Hematopoietic multipotent progenitor cell treated with erythropoietin and hydrocortisone succinate and interleukin-3 and kit ligand, for 8 days (in vitro differentiated cells): Measurements from ENCODE around the gene GYPC.
"Not testable (repeated sequence)": the region's sequence is repeated elsewhere in the genome, so short reads cannot be mapped to it uniquely, and the experiment has no call there.

Experiments
- DNase-seq: peaks from one replicate; pipeline ENCODE4 v3.0.0-alpha.2; 2015

GYPC gene

DNA sequence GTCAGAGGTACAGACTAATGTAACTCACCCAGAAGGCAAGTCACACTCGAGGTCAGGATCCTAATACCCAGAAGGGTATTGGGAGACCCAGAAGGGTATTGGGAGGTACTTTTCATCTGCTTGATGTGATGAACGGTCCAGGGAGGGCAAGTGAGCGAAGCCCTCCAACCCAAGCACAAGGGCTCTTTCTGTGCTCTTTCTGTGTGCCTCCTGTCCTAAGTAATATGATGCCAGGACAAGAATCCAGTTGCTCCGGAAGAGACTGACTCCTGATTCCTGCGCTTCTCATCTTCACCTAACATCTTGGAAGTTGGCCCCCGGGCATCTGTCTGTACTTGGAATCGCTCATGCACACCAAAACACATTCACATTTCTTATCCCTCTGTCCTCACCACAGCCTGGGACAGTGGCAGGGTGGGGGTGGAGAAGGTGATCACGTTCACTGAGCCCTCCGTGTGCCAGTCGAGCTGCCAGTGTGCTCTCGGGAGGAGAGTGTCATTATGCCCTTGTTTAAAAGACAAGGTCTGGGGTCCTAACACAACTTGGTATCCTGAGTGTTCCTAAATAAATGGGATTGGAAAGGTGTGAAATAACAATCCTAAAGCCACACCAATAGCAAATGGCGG is 17.1 kb downstream of the GYPC start:
- DNase-seq: peak; percentile 47

GRCh38 chr2:126674075-126674744 is 18.3 kb downstream of the GYPC start:
- DNase-seq: peak; percentile 99

GRCh38 chr2:126675637-126676036 is 19.7 kb downstream of the GYPC start:
- no peak for DNase-seq

GRCh38 chr2:126676221-126677175 is 20.5 kb downstream of the GYPC start:
- DNase-seq: peak; percentile 92

GRCh38 chr2:126677176-126677538 is 21.2 kb downstream of the GYPC start:
- no peak for DNase-seq

GRCh38 chr2:126678269-126679065 is 22.5 kb downstream of the GYPC start:
- DNase-seq: no peak

GRCh38 chr2:126679094-126679713 is 23.2 kb downstream of the GYPC start:
- no peak for DNase-seq

DNA sequence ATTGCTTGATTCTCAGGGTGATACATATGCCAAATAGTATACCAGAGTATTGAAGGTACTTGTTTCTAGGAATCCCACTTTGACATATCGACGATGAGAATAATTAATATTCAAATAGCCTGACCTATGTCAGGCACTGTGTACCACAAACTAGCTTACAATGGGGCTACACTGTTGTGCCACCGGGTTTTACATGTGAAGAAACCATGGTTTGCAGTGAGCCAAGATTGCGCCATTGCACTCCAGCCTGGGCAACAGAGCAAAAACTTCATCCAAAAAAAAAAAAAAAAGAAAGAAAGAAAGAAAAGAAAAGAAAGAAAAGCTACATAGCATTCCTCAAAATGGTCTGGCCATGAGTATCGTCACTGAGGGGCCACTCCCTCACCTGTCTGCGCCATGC is 25.5 kb downstream of the GYPC start:
- DNase-seq: no peak

- DNase-seq: no peak
Observed at GRCh38 chr2:126685629-126686028, 29.7 kb downstream of the GYPC start.

- DNase-seq: no peak
Observed at GRCh38 chr2:126686286-126686685, 30.3 kb downstream of the GYPC start.

DNA sequence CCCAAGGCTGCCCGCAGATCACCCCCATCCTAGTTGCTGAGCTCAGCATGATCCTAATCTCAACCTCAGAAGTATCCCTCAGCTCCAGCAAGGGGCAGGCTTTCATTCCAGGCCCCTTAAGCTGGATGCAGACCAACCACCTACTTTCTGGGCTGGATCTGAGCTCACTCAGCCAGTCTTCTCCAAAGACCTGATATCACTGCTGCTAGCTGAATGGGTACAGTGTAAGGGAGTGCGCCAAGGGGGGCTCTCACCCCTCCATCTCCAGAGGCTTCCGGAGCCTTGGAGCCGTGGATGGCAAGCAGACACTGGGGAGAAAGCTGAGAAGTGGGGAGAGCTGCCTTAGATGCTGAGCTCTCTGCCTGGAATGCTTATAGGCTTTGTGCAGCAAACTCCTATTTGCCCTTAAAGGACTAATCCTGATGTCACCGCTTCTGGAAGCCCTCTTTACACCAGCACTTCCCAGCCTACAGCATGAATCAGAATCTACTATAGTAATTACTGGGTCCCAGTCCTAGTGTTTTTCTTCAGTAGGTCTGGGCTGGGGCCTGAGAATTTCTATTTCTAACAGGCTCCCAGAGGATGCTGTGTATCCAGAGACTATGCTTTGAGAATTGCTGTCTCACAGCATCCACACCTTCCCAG is 31.0 kb downstream of the GYPC start:
- DNase-seq: no peak

GRCh38 chr2:126687503-126687902 is 31.5 kb downstream of the GYPC start:
- no peak for DNase-seq

- not testable (repeated sequence) for DNase-seq
Observed at GRCh38 chr2:126688594-126688993, 32.6 kb downstream of the GYPC start.

- DNase-seq: not testable (repeated sequence)
Observed at GRCh38 chr2:126692241-126692640, 36.3 kb downstream of the GYPC start.

- not testable (repeated sequence) for DNase-seq
Observed at GRCh38 chr2:126692934-126693592, 37.1 kb downstream of the GYPC start.

DNA sequence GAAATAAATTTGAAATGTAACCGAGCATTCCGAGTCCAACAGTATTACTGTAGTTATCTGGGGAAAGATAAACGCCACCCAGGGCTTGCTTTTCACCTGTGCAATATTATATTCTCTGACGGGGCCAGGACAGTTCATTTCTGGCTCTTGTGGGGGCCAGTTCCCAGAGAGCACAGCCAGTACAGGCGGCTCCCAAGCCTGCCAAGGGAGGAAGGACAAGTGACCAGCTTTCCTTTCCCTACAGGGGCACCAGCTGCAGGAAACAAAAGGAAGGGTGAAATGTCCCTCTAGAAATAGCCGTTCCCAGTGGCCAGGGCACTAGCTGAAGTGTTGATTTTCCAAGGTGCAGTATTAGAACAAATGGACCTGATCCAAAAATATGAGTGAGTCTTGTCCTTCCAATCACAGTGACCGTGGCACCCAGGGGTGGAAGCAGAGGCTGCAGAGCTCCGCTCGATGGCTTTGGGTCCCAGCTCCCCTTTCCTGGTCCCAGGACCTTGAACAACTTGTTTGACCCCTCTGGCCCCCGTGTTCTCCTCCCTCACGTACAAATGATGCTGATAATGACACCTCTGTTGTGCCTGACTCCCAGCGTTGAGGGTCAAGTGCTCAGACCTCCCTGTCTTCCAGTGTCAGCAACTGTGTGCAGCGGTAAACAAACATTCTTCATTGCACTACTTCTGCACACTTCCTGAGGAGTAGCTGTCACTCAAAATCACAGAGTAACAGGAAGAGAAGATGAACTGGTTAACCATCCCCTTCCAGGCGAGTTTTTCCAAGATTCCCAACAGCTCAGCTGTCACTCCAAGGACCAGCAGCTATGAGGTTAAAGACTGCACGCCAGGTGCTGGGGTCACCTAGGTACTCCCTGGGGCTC is 40.9 kb downstream of the GYPC start:
- DNase-seq: no peak

GRCh38 chr2:126698376-126698775 is 42.4 kb downstream of the GYPC start:
- DNase-seq: no peak

- peak; percentile 48 for DNase-seq
Observed at GRCh38 chr2:126699018-126699417, 43.1 kb downstream of the GYPC start.

DNA sequence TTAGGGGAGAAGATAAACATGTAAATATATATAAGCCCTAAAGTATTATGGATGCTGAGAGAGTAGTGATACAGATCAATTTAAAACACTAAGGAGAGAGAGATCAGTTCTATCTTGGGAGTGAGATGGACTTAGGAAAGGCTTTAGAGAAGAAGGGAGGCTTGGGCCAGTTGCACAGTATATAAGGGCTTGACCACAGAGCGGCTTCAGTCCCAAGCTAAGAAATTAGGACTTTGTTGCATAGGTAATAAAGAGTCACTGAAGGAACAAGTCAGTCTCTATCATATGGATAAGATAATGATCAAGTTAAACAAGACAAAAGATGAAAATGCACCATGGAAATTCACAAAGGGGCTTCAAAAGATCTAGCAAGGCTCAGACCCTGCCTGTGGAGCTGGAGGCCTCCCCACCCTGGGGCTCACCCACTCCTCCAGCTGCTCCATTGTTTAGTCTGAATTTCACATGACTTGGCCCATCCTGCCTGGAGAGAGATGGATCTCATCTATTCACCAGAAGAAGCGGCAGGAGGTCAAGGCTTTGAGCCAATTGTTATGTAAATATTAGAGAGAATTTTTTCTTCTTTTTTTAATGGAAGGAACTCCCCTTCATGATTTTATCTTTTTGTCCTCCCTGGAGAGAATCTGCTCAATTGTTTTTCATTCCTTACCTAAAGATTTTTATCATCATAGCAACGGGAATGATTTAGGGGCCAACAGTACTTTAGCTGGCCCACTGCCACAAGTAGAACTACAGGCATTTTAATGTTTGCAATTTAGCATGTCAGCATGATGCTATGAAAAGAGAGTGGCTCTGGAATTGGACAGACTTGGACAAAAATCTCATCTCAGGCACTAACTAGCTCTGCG is 44.0 kb downstream of the GYPC start:
- DNase-seq: no peak
